IPS-20b (cell line): Measurements from ENCODE around the gene RORC.

Experiments
- H3K27ac ChIP-seq: one replicate; pipeline ENCODE4 v1.5.1; 2013; ENCODE audit warnings: low read length
- H3K27me3 ChIP-seq: 2 replicates; pipeline ENCODE4 v1.6.1; 2013; ENCODE audit warnings: mild to moderate bottlenecking, low read length, inconsistent platforms; ENCODE audit not compliant: insufficient read depth
- H3K36me3 ChIP-seq: 2 replicates; pipeline ENCODE4 v1.6.1; 2013; ENCODE audit warnings: low read depth, mild to moderate bottlenecking, inconsistent platforms, low read length, moderate library complexity; ENCODE audit not compliant: insufficient read depth
- H3K4me1 ChIP-seq: 2 replicates; pipeline ENCODE4 v1.6.1; 2013; ENCODE audit warnings: mild to moderate bottlenecking, control low read depth, inconsistent platforms, low read length, moderate library complexity; ENCODE audit not compliant: insufficient read depth
- H3K4me3 ChIP-seq: 2 replicates; pipeline ENCODE4 v1.5.1; 2013; ENCODE audit warnings: mild to moderate bottlenecking, low read length, inconsistent platforms
- H3K9ac ChIP-seq: 2 replicates; pipeline ENCODE4 v1.6.1; 2013; ENCODE audit warnings: low read depth, mild to moderate bottlenecking, inconsistent platforms, low read length, moderate library complexity
- H3K9me3 ChIP-seq: 2 replicates; pipeline ENCODE4 v1.6.1; 2013; ENCODE audit warnings: mild to moderate bottlenecking, low read depth, low read length, inconsistent platforms; ENCODE audit not compliant: insufficient read depth

The RORC gene

DNA sequence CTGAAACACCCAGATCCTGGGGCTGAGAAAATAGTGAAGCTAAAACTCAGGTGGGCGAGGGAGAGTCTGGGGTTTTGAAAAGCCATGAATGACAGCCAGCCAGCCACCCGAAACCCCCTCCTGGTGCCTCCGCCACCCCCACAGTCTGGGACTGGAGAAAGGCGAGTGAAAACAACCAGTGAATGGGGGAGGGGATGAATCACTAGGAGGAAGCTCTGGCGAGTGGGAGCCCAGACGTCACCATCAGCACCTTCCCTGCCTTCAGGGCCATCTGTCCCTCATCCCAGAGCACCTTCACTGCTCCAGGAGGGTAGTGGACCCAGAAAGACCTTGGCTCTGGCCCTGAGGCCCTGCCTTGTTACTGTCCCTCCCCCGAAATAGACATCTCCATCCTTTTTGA lies 9.2 kb downstream of the RORC start:
- Histone ChIP-seq H3K9me3 (no peaks in the 10 kb centered on the region), H3K9ac (no peak overlapping the region), H3K4me1 (peaks cover 14% of the 10 kb centered on the region), H3K27me3 (no peaks in the 10 kb centered on the region), H3K27ac (no peak overlapping the region), H3K36me3 (no peaks in the 10 kb centered on the region), H3K4me3 (no peak overlapping the region)

DNA sequence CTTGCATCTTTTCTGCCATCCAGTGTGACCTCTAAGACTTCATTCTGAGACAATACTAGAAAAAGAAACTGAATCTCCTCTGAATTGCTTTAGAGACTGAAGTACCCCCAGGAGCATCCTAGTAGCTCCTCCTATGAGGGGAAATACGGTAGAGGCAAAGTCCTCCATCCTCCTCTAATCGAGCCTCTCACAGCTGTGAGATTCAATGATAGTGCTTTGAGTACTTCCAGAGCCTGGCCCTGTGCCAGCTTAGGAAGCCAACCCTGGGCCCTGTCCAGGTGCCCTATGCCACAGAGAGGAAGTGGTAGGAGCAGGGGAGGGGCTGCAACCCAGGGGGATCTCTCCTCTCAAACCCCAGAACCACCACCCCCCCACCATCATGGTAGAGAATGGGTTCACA lies 10.7 kb downstream of the RORC start:
- Histone ChIP-seq H3K27ac (no peak overlapping the region), H3K36me3 (no peaks in the 10 kb centered on the region), H3K27me3 (no peaks in the 10 kb centered on the region), H3K4me1 (peaks cover 10% of the 10 kb centered on the region), H3K9ac (no peak overlapping the region), H3K4me3 (no peak overlapping the region), H3K9me3 (no peaks in the 10 kb centered on the region)

DNA sequence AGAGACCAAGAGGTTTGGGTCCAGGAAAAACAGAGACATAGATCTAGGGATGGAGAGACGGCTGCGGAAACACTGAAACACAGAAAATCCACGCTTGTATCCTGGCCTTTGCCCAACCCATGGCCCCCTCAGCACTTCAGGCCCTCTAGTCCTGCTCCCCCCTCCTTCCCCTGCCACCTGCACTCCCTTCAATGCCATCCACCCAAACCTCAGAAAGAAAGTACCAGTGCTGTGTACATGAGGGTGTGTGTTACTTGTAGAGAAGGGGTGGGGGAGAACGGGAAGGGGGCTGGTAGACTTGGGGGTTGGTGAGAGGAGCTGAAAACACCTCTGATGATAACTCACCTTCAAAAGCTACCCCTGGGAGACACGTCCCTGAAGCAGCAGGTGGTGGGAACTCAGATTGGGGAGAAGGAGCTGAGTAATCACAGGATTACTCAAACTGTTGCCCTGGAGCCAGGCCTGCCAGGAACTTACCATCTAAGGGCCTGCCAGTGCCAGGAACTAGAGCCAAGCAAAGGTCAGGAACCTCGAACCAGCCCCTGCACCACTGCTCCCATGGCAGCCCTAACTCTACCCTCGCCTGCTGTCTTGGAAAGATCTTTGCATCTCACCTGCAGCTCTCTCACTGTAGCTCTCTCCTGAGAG lies 11.5 kb downstream of the RORC start:
- Histone ChIP-seq H3K27me3 (no peaks in the 10 kb centered on the region), H3K4me3 (no peak overlapping the region), H3K27ac (no peak overlapping the region), H3K9me3 (no peaks in the 10 kb centered on the region), H3K4me1 (peaks cover 7% of the 10 kb centered on the region), H3K36me3 (no peaks in the 10 kb centered on the region), H3K9ac (no peak overlapping the region)

DNA sequence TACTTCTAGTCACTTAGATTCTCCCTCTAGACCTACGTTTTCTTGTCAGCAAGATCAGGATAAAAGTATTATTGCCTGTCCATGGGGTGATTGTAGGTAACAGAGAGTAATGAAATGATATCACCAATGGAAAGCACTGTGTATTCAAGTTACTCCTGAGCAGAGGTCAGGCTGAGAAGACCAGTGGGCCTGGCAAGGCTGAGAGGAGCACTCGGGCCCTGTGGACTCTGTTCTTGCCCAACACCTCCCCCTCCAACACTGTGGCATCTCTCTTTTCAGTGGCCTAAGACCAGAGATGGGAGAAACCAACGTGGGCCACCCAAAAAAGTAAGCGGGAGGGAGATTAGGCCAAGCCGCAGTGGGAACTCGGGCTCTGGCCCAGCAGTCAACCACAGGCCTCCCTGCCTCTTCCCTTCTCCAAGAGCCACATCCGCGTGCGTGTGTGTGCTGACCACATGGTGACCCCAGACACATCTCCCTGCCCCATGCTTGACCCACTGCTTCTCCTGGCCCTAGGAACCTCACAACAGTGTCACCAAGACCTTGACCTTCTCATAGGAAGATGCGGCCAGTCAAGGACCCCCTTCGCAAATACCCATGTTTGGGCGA lies 12.3 kb downstream of the RORC start:
- Histone ChIP-seq H3K9ac (no peak overlapping the region), H3K9me3 (no peaks in the 10 kb centered on the region), H3K27ac (no peak overlapping the region), H3K36me3 (no peaks in the 10 kb centered on the region), H3K4me1 (peaks cover 7% of the 10 kb centered on the region), H3K4me3 (no peak overlapping the region), H3K27me3 (no peaks in the 10 kb centered on the region)

DNA sequence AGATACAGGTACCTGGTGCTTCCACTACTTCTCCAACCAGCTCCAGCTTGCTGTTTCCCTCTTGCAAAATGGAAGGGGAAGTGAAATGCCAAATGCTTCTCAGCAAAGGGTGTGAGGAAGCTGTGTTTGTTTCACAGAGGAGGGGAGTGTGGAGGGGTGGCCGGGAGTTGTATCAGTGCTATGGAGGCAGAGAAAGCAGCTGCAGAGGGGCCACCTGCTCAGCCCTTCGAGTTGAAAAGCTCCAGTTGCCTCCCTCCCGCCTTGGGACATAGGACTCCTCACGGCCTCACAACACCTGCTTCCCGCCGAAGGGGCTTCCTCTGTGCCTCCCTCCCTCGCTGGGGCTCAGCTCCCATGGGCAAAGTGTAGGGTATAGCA lies 14.3 kb downstream of the RORC start:
- Histone ChIP-seq H3K9me3 (no peaks in the 10 kb centered on the region), H3K4me3 (no peak overlapping the region), H3K4me1 (peaks cover under 1% of the 10 kb centered on the region; the same call in 1 of the 2 replicates), H3K36me3 (no peaks in the 10 kb centered on the region), H3K9ac (no peak overlapping the region), H3K27me3 (no peaks in the 10 kb centered on the region), H3K27ac (no peak overlapping the region)

DNA sequence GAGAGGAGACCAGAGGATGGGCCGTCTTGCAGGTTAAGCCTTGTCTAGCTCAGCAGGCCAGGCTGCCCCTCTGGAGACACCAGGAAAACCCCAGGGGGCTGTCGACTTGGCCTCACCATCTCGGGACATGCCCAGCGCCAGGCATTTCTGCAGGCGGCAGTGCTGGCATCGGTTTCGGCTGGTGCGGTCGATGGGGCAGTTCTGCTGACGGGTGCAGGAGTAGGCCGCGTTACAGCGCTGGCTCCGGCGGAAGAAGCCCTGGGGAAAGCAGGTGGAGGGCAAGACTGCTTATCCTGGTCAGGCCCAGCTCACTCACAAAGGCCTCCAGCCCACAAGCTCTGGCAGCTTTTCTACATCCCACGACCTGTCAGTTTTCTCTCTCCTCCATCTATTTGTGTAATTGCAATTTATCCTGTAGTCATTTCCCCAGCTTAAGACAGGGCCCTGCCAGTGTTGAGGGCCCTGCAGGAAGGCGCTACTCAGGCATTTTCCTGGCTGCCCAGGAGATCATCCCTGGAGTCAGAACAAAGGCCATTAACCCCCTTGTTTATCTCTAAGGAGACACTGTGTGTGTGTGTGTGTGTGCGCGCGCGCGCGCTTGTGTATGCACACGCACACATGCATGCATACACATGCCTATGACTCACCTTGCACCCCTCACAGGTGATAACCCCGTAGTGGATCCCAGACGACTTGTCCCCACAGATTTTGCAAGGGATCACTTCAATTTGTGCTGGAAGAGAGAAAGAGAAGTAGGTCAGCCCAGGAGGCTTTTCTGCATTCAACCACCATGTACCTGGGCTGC lies 14.9 kb downstream of the RORC start:
- Histone ChIP-seq H3K36me3 (no peaks in the 10 kb centered on the region), H3K4me1 (no peaks in the 10 kb centered on the region), H3K9me3 (no peaks in the 10 kb centered on the region), H3K27ac (no peak overlapping the region), H3K27me3 (no peaks in the 10 kb centered on the region), H3K9ac (no peak overlapping the region), H3K4me3 (no peak overlapping the region)

DNA sequence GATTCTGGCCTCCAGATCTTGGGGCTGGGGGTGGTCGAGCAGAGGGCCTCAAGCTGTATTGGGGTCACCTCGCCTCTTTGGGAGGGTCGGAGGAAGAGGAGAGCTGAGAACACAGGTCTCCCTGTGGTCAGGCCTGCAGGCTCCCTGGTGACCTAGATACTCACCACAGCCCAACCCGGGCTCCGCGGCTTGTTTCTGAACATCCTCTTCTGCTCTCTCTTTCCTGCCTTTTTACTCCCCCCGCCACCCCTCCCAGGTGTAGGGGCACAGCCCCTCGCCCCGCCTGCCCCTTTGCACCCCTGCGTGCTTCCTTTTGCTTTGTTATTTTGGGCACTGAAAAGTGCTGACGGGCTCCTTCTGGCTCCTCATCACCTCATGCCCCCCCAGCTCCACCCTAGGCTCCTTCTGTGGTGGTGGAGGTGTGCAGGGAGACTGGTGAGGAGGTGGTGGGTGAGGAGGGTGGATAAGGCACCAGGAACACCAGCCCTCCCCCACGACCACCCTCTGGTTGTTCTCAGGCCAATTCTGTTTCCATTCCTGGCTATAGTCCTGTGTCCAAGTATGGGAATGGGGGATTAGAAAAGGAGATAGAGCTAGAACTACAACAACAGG lies 15.8 kb downstream of the RORC start:
- H3K9ac ChIP-seq: no peak overlapping the region
- no peaks in the 10 kb centered on the region for H3K27me3 ChIP-seq
- no peaks in the 10 kb centered on the region for H3K36me3 ChIP-seq
- H3K9me3 ChIP-seq: no peaks in the 10 kb centered on the region
- no peak overlapping the region for H3K27ac ChIP-seq
- no peaks in the 10 kb centered on the region for H3K4me1 ChIP-seq
- no peak overlapping the region for H3K4me3 ChIP-seq

DNA sequence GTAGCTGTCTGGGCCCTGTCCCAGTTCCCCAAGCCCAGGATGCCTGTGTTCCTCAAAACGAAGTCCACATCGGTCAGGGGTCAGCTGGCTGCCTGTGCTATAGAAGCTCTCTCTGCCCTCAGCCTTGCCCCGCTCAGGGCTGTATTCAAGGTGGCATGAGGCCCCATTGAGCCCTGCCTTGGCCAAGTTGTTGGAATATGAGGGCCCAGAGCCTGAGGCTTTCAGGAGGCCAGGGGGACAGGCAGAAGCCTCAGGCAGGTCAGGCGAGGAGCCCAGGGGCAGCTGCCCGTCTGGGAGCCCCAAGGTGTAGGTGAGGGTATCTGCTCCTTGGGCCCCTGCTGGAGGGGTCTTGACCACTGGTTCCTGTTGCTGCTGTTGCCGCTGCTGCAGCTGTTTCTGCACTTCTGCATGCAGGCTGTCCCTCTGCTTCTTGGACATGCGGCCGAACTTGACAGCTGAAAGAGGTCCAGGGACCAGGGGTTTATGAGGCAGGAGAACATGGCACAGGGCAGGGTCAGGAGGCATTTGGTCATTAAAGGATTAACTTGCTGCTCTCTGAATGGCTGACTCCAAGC lies 16.5 kb downstream of the RORC start:
- H3K4me3 ChIP-seq: no peak overlapping the region
- no peak overlapping the region for H3K9ac ChIP-seq
- peaks cover 3% of the 10 kb centered on the region; the same call in 1 of the 2 replicates for H3K4me1 ChIP-seq

DNA sequence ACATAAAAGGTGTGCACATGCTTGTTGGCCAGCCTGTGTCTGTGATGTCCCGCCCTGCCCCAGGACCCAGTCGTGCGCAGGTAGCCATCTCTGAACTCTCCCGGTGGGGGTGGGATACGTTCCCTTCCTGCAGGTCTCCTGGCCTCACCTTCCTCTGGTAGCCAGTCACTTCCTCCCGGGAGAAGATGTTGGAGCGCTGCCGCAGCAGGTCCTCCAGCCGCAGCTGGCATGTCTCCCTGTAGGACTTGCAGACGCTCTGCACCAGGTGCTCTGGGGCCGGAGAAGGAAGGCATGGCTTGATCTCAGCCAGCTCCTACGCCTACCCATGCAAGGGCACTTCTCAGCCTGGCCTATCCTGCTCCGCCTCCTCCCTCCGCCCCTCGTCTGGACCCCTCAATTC lies 17.2 kb downstream of the RORC start:
- H3K9ac ChIP-seq: no peak overlapping the region
- H3K27ac ChIP-seq: no peak overlapping the region
- H3K4me1 ChIP-seq: peaks cover 9% of the 10 kb centered on the region
- no peaks in the 10 kb centered on the region for H3K27me3 ChIP-seq
- H3K4me3 ChIP-seq: no peak overlapping the region
- no peaks in the 10 kb centered on the region for H3K36me3 ChIP-seq
- H3K9me3 ChIP-seq: no peaks in the 10 kb centered on the region

More for the DNA sequence above, 16.5 kb downstream of the RORC start:
- Histone ChIP-seq H3K36me3 (no peaks in the 10 kb centered on the region), H3K27ac (no peak overlapping the region), H3K9me3 (no peaks in the 10 kb centered on the region), H3K27me3 (no peaks in the 10 kb centered on the region)

DNA sequence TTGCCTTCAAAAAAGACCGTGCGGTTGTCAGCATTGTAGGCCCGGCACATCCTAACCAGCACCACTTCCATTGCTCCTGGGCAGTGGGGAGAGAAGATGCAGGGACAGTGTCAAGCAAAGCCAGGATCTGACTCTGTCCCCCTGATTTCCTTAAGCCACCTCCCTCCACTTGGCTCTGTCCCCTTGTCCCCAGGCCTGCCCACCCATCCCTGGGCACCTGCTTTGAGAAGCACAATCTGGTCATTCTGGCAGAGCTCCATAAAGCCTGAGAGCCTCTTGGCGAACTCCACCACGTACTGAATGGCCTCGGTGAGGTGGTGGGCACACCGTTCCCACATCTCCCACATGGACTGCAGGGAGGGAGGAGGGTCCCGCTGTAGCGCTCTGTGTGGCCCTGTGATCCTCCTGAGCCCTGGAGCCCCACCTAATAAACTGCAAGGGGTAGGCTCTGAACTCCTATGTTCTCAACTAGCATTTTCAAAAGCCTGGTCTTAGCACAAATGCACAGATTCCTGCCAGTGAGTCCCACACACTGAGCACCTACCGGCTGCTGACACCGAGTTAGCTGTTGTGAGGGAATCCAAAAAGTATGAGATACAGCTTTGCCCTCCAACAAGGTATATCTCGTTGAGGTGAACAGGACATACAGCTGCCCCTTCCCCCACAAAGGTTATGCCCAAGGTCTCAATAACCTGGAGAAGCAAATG lies 18.2 kb downstream of the RORC start:
- Histone ChIP-seq H3K9me3 (no peaks in the 10 kb centered on the region), H3K9ac (no peak overlapping the region), H3K27me3 (no peaks in the 10 kb centered on the region), H3K4me1 (peaks cover 11% of the 10 kb centered on the region), H3K27ac (no peak overlapping the region), H3K36me3 (no peaks in the 10 kb centered on the region), H3K4me3 (no peak overlapping the region)

DNA sequence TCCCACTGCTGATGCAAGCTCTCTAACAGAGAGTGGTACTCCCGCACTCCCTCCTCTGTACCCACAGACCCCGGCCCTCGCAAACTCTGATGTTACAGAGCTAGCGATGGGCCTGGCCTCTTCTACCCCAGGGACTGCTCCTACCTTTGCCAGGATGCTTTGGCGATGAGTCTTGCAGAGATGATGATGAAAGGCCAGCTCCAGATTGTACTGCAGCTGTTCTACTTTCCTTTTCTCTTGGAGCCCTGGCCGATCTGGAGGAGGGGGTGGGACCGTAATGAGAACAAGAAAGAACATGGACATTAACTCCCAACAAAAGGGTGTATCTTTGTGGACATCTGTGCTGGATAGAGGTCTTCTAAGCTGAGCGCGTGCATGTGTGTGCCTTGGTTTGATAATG lies 20.4 kb downstream of the RORC start:
- no peak overlapping the region for H3K27ac ChIP-seq
- H3K9me3 ChIP-seq: no peaks in the 10 kb centered on the region
- H3K4me3 ChIP-seq: no peak overlapping the region
- H3K36me3 ChIP-seq: no peaks in the 10 kb centered on the region
- peaks cover 11% of the 10 kb centered on the region for H3K4me1 ChIP-seq
- H3K27me3 ChIP-seq: no peaks in the 10 kb centered on the region
- H3K9ac ChIP-seq: no peak overlapping the region
